H9 (cell line): ENCODE measurements around the gene KRTAP5-1. TPM values are rescaled to one million over a fixed set of nuclear protein-coding genes. Genes with fewer than 3 reads are reported as not detected.

Source experiments
- DNase-seq: peaks from one replicate; pipeline ENCODE4 v3.0.0-alpha.2; 2017
- H2AFZ ChIP-seq: one replicate; pipeline ENCODE4 v1.6.1; 2013; ENCODE audit warnings: mild to moderate bottlenecking, low read length, control low read depth, moderate library complexity
- H2AK5ac ChIP-seq: 2 replicates; pipeline ENCODE4 v1.6.1; 2013; ENCODE audit warnings: low read length, control low read depth, mixed read lengths; ENCODE audit not compliant: insufficient read length
- H2BK120ac ChIP-seq: one replicate; pipeline ENCODE4 v1.6.1; 2013; ENCODE audit warnings: low read depth, mild to moderate bottlenecking, low read length, control low read depth, inconsistent platforms; ENCODE audit not compliant: poor library complexity, severe bottlenecking
- H2BK12ac ChIP-seq: 2 replicates; pipeline ENCODE4 v1.6.1; 2013; ENCODE audit warnings: low read length, control low read depth, mixed read lengths, low read depth; ENCODE audit not compliant: insufficient read length
- H2BK15ac ChIP-seq: 2 replicates; pipeline ENCODE4 v1.6.1; 2013; ENCODE audit warnings: low read depth, low read length, control low read depth
- H2BK20ac ChIP-seq: one replicate; pipeline ENCODE4 v1.6.1; 2013; ENCODE audit warnings: low read depth, mild to moderate bottlenecking, low read length, control low read depth, inconsistent platforms; ENCODE audit not compliant: poor library complexity, severe bottlenecking
- H2BK5ac ChIP-seq: 2 replicates; pipeline ENCODE4 v1.6.1; 2013; ENCODE audit warnings: low read length, control low read depth, mixed read lengths; ENCODE audit not compliant: insufficient read length
- H3K14ac ChIP-seq: 2 replicates; pipeline ENCODE4 v1.6.1; 2013; ENCODE audit warnings: low read length, control low read depth; ENCODE audit not compliant: insufficient read depth
- H3K18ac ChIP-seq: 2 replicates; pipeline ENCODE4 v1.6.1; 2013; ENCODE audit warnings: low read depth, mild to moderate bottlenecking, mixed read lengths, low read length, control low read depth; ENCODE audit not compliant: insufficient read length
- H3K23ac ChIP-seq: 2 replicates; pipeline ENCODE4 v1.6.1; 2013; ENCODE audit warnings: low read length, control low read depth, mixed read lengths, low read depth; ENCODE audit not compliant: insufficient read length
- H3K23me2 ChIP-seq: 2 replicates; pipeline ENCODE4 v1.6.1; 2013; ENCODE audit warnings: low read depth, mild to moderate bottlenecking, mixed read lengths, low read length, control low read depth; ENCODE audit not compliant: insufficient read length, poor library complexity, severe bottlenecking
- H3K27ac ChIP-seq: 2 replicates; pipeline ENCODE4 v1.5.1; 2013; ENCODE audit warnings: low read length, control low read depth, mixed read lengths, low read depth; ENCODE audit not compliant: insufficient read length
- H3K27me3 ChIP-seq: 2 replicates; pipeline ENCODE4 v1.6.1; 2013; ENCODE audit warnings: low read length, control low read depth, inconsistent platforms; ENCODE audit not compliant: insufficient read depth
- H3K4ac ChIP-seq: 2 replicates; pipeline ENCODE4 v1.6.1; 2013; ENCODE audit warnings: low read depth, mild to moderate bottlenecking, control low read depth, inconsistent platforms, low read length, moderate library complexity
- H3K4me1 ChIP-seq: 2 replicates; pipeline ENCODE4 v1.6.1; 2013; ENCODE audit warnings: low read length, control low read depth, inconsistent platforms; ENCODE audit not compliant: insufficient read depth
- H3K4me2 ChIP-seq: 2 replicates; pipeline ENCODE4 v1.6.1; 2013; ENCODE audit warnings: low read length, control low read depth, mixed read lengths; ENCODE audit not compliant: insufficient read length, insufficient read depth
- H3K56ac ChIP-seq: 2 replicates; pipeline ENCODE4 v1.6.1; 2013; ENCODE audit warnings: low read depth, mild to moderate bottlenecking, mixed read lengths, low read length, control low read depth; ENCODE audit not compliant: insufficient read length
- H3K79me1 ChIP-seq: 2 replicates; pipeline ENCODE4 v1.6.1; 2013; ENCODE audit warnings: low read depth, mild to moderate bottlenecking, moderate library complexity, low read length, control low read depth, inconsistent platforms; ENCODE audit not compliant: insufficient read depth, poor library complexity, severe bottlenecking
- H3K79me2 ChIP-seq: 2 replicates; pipeline ENCODE4 v1.6.1; 2013; ENCODE audit warnings: low read length, control low read depth, inconsistent platforms; ENCODE audit not compliant: insufficient read depth
- H3K9ac ChIP-seq: 2 replicates; pipeline ENCODE4 v1.6.1; 2013; ENCODE audit warnings: low read length, control low read depth, mixed read lengths; ENCODE audit not compliant: insufficient read length; ENCODE audit errors: extremely low read depth
- H3K9me3 ChIP-seq: one replicate; pipeline ENCODE4 v1.6.1; 2013; ENCODE audit warnings: low read depth, low read length, inconsistent platforms; ENCODE audit not compliant: control insufficient read depth
- H3T11ph ChIP-seq: one replicate; pipeline ENCODE4 v1.6.1; 2013; ENCODE audit warnings: mild to moderate bottlenecking, low read length, control low read depth, inconsistent platforms
- H4K20me1 ChIP-seq: one replicate; pipeline ENCODE4 v1.6.1; 2013; ENCODE audit not compliant: control insufficient read depth, insufficient read length, insufficient read depth
- H4K5ac ChIP-seq: 2 replicates; pipeline ENCODE4 v1.6.1; 2013; ENCODE audit warnings: low read depth, mild to moderate bottlenecking, mixed read lengths, low read length, control low read depth; ENCODE audit not compliant: insufficient read length
- H4K8ac ChIP-seq: replicated peaks from 2 replicates; pipeline ENCODE4 v1.6.1; 2013; ENCODE audit warnings: low read length, control low read depth, mixed read lengths, low read depth; ENCODE audit not compliant: insufficient read length
- H4K91ac ChIP-seq: 2 replicates; pipeline ENCODE4 v1.6.1; 2013; ENCODE audit warnings: low read depth, mild to moderate bottlenecking, moderate library complexity, mixed read lengths, low read length, control low read depth; ENCODE audit not compliant: insufficient read length
- H3K27ac Mint-ChIP-seq, 3 experiments: 2 replicates in 2 of 3; 3 replicates in 1 of 3; pipeline ENCODE4 v1.8.0; 2020 to 2021; ENCODE audit warnings: mixed read lengths in 3 of 3, mild to moderate bottlenecking in 1 of 3, moderate library complexity in 1 of 3
- H3K27me3 Mint-ChIP-seq: 2 replicates; pipeline ENCODE4 v1.8.0; 2021; ENCODE audit warnings: low read depth, mild to moderate bottlenecking, moderate library complexity, mixed read lengths
- H3K36me3 Mint-ChIP-seq, 3 experiments: 2 replicates in 2 of 3; 3 replicates in 1 of 3; pipeline ENCODE4 v1.8.0; 2020 to 2021; ENCODE audit warnings: low read depth in 3 of 3, mixed read lengths in 3 of 3; ENCODE audit not compliant: insufficient read depth in 1 of 3
- H3K4me1 Mint-ChIP-seq, 2 experiments: 2 replicates each; pipeline ENCODE4 v1.8.0; 2020; ENCODE audit warnings: mixed read lengths in 2 of 2
- H3K4me3 Mint-ChIP-seq, 2 experiments: 2 replicates in 1 of 2; 3 replicates in 1 of 2; pipeline ENCODE4 v1.8.0; 2020 to 2021; ENCODE audit warnings: mild to moderate bottlenecking in 2 of 2, mixed read lengths in 2 of 2, moderate library complexity in 1 of 2
- H3K9me3 Mint-ChIP-seq, 2 experiments: 2 replicates in 1 of 2; 3 replicates in 1 of 2; pipeline ENCODE4 v1.8.0; 2020; ENCODE audit warnings: mild to moderate bottlenecking in 2 of 2, mixed read lengths in 2 of 2, moderate library complexity in 1 of 2
- CTCF ChIP-seq: fragments of 200-600 bp; sonication (generic); conservative IDR thresholded peaks from 3 replicates; pipeline ENCODE4 v1.8.0; 2021; ENCODE audit warnings: antibody characterized with exemption, mild to moderate bottlenecking
- WGBS: extraction: QIAGEN DNeasy Blood & Tissue Kit; methylation state at CpG from one replicate; pipeline ENCODE4 v1.1.7; 2013; ENCODE audit warnings: missing lambda C conversion rate, low lambda C conversion rate, mixed read lengths; ENCODE audit not compliant: insufficient read length; ENCODE audit errors: extremely low coverage; 5-methylcytosine and 5-hydroxymethylcytosine counted together
- total RNA-seq: library from RNA; stranded (reverse); gene quantifications from 2 replicates; pipeline ENCODE4 v1.2.1, GENCODE V29; 2021

KRTAP5-1 gene
- total RNA-seq, 1 experiment from 2014 or later: not detected

GRCh38 chr11:1625541-1625940 is 40.5 kb upstream of the KRTAP5-1 start:
- Histone ChIP-seq H3K9me3 (no peaks in the 10 kb centered on the region), H3K27ac (no peak overlapping the region), H2BK20ac (no peak overlapping the region), H2BK5ac (no peak overlapping the region), H3K4me2 (no peak overlapping the region), H4K91ac (no peak overlapping the region), H2BK12ac (no peak overlapping the region), H3K4ac (no peak overlapping the region), H3K79me1 (no peaks in the 10 kb centered on the region), H3T11ph (no peak overlapping the region), H3K4me1 (no peaks in the 10 kb centered on the region), H3K18ac (no peak overlapping the region), H3K23ac (no peak overlapping the region), H3K79me2 (no peaks in the 10 kb centered on the region), H4K5ac (no peak overlapping the region), H3K9ac (no peak overlapping the region), H3K27me3 (no peaks in the 10 kb centered on the region; the same call in 1 of the 2 replicates), H2AK5ac (no peak overlapping the region), H3K14ac (no peak overlapping the region), H3K56ac (no peak overlapping the region), H2BK120ac (no peak overlapping the region), H2AFZ (no peak overlapping the region), H2BK15ac (no peak overlapping the region), H4K8ac (no peak overlapping the region), H3K23me2 (no peaks in the 10 kb centered on the region), H4K20me1 (no peaks in the 10 kb centered on the region)
- Mint-ChIP-seq H3K9me3 (no peaks in the 10 kb centered on the region; a peak in 1 of 5 replicates), H3K4me1 (peaks cover 3 to 11% of the 10 kb centered on the region in 2 experiments), H3K27ac (no peak overlapping the region), H3K36me3 (no peaks in the 10 kb centered on the region), H3K4me3 (no peak overlapping the region), H3K27me3 (peaks cover 58% of the 10 kb centered on the region)
- TF ChIP-seq CTCF: no peak
- no peak for DNase-seq
- WGBS: no CpG with 5 or more reads among the region's 13 CpGs
